ENCODE data around the gene SEPTIN10.

GRCh38 chr2:109586687-109587086 lies 27.1 kb downstream of the SEPTIN10 start:
- no peak for TF ChIP-seq CTCF (IDR thresholded peaks at IDR 0.05)
- no peak for TF ChIP-seq POLR2AphosphoS5 (IDR thresholded peaks at IDR 0.05)
- TF ChIP-seq EP300 (IDR thresholded peaks at IDR 0.05; ENCODE audit: low read depth): no peak
- TF ChIP-seq POLR2A (IDR thresholded peaks at IDR 0.05): no peak
